GM10248 (cell line): Measurements from ENCODE around the gene DEFB129.

ENCODE experiments used
- CTCF ChIA-PET: fragments of 300-600 bp; sonication (Branson Sonifier 250); formaldehyde crosslinking; extraction: SDS; loops from one replicate; lab custom pipeline; 2021; ENCODE audit warnings: antibody characterized with exemption; lab: Yijun Ruan, JAX
- POLR2A ChIA-PET: fragments of 350-650 bp; sonication (Branson Sonifier 250); formaldehyde crosslinking; extraction: SDS; loops from one replicate; lab custom pipeline; 2020; ENCODE audit warnings: antibody characterized with exemption; lab: Yijun Ruan, JAX
- DNase-seq: peaks from one replicate; pipeline ENCODE4 v3.0.0; 2012; ENCODE audit errors: extremely low spot score
- TF ChIP-seq, protein P1 (sequence below): IDR thresholded peaks from 2 replicates; pipeline ENCODE4 v1.5.1; 2012; ENCODE audit warnings: mild to moderate bottlenecking, low read depth; ENCODE audit errors: extremely low read depth, missing control alignments, control extremely low read depth

The DEFB129 gene

DNA sequence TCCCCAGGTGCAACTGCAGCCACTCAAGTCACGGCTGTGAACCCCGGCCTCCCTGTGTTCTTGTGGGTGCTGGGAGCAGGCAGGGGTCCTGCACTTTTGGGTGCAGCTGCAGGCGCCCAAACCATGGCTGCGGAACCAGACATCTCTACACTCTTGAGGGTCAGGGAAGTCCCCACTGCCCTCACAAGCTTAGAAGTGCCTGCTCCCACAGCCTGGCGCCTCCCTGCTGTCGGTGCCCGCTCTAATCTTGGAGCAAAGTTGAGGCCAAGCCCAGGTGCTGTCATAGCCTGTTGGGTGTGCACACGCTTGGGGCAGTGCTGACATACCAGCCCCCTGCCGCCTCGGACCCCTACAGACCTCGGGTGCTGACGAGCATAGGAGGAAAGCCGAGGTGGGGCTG is 36.6 kb downstream of the DEFB129 start:
- DNase-seq: no peak
- TF ChIP-seq, protein P1, sequence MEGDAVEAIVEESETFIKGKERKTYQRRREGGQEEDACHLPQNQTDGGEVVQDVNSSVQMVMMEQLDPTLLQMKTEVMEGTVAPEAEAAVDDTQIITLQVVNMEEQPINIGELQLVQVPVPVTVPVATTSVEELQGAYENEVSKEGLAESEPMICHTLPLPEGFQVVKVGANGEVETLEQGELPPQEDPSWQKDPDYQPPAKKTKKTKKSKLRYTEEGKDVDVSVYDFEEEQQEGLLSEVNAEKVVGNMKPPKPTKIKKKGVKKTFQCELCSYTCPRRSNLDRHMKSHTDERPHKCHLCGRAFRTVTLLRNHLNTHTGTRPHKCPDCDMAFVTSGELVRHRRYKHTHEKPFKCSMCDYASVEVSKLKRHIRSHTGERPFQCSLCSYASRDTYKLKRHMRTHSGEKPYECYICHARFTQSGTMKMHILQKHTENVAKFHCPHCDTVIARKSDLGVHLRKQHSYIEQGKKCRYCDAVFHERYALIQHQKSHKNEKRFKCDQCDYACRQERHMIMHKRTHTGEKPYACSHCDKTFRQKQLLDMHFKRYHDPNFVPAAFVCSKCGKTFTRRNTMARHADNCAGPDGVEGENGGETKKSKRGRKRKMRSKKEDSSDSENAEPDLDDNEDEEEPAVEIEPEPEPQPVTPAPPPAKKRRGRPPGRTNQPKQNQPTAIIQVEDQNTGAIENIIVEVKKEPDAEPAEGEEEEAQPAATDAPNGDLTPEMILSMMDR: no peak
- POLR2A ChIA-PET: interaction anchor here (0.6 kb wide), 1 partner anchor 37 kb away, joined by 3 read pairs; no protein-coding TSS in a partner anchor
- CTCF ChIA-PET: interaction anchor here (1.1 to 2.0 kb wide), 2 partner anchors 22 to 67 kb away, joined by 3 to 4 read pairs; no protein-coding TSS in a partner anchor

DNA sequence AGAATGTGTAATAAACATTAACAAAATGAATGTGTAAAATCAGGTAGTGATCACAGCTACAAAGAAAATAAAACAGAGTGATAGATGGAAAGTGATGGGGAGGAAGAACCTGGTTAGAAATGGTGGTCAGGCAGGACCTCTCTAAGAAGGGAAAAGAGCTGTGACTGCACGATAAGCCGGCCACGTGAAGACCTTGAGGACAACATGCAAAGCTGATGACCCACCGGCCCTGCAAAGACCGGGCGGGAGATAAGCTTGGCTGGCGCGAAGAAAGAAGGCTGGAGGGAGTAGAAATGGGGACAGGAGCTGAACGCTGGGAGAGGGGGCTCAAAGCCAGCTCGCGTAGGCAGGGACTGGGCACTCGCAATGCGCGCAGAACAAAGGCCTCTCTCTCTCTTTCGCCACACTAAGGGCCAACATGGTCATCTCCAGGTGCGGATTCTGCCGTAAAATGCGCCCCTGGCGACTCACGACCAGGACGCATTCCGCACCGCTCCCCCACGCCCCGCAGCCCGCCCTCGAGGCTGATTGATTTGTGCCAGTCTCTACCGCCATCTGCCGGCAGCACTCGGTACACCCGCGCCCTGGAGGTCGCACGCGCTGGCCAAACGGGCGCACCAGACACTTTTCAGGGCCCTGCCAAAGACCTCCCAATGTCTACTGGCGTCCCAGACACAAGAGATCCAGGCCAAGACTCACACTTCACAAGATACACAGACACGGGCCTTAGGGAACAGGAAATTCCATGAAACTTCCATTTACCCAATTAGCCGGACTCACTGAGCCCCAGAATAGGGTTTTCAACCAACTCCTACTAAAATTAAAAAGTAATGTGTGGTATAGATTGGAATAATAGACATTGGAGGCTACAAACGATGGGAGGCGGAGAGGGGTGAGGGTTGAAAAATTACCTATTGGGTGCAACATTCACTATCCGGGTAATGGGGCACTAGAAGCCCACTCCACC is 39.8 kb downstream of the DEFB129 start:
- DNase-seq: peak; percentile 91
- TF ChIP-seq, protein P1: peak; percentile 94
- POLR2A ChIA-PET: no interaction called here
- CTCF ChIA-PET: interaction anchor here (0.7 to 3.7 kb wide), 36 partner anchors 9 to 379 kb away, joined by 3 to 22 read pairs (median 4); partner anchors contain the start of genes DEFB125, DEFB132 and ZCCHC3

DNA sequence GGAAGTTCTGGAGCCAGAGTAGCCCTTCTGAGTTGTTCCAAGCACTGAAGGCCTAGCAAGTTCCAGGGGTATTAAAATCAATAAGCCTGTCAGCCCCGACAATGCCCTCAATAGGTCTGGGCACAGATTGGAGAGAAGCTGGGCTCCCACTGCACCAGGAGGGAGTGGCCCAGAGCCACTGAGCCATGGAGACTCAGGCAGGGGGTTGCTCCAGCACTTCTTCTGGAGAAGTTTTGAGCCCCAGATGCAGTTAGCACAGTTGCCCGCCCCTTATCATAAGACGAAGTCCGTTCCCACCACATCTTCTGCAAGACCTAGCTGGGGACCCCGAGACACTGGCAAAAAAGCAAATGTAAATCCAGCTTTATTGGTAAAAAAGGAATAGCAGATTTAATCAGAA is 43.5 kb downstream of the DEFB129 start:
- no peak for DNase-seq
- TF ChIP-seq, protein P1: no peak
- POLR2A ChIA-PET: no interaction called here
- CTCF ChIA-PET: interaction anchor here (1.5 to 3.7 kb wide), 3 partner anchors 60 to 62 kb away, joined by 3 to 13 read pairs (median 6); no protein-coding TSS in a partner anchor

DNA sequence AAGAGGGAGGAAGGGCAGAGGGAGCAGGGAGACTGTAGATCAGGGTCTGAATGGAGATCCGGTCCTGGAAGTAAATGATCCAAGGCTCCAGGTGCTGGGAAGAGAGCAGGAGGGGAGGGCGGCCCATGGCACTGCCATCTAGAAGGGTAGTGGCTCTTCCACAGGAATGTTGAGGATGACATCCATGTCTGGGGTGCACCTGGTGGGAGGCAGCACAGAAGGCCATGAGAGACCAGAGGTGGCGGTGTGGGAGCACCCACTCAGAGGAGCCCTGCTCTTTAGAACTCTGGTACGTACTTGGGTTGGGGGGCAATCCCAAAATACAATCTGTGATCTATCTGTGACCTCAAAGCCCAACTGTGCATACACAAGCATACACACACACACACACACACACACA is 44.0 kb downstream of the DEFB129 start:
- POLR2A ChIA-PET: no interaction called here
- CTCF ChIA-PET: interaction anchor here (2.1 to 3.7 kb wide), 2 partner anchors 59 to 60 kb away, joined by 6 to 13 read pairs; no protein-coding TSS in a partner anchor
- TF ChIP-seq, protein P1: no peak

DNA sequence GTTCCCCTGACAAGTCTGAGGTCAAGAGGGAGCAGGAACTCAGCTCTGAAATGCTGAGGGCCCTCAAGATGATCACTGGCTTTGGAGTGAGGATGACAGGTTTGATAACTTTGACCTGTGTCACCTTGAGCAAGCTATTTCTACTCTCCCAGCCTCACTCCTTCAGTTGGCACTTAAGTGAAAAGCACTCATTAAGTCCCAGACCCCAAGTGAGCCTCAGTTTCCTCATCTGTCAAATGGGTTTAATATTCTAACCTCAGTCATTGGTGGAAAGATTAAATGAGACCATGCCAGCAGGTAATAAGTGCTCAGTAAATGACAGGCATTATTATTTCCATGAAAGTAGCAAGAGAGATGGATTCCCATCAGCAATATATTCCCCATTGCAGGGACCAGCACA is 44.5 kb downstream of the DEFB129 start:
- no peak for DNase-seq
- TF ChIP-seq, protein P1: no peak
- CTCF ChIA-PET: no interaction called here
- POLR2A ChIA-PET: no interaction called here

More for the DNA sequence above, 44.0 kb downstream of the DEFB129 start:
- DNase-seq: no peak

DNA sequence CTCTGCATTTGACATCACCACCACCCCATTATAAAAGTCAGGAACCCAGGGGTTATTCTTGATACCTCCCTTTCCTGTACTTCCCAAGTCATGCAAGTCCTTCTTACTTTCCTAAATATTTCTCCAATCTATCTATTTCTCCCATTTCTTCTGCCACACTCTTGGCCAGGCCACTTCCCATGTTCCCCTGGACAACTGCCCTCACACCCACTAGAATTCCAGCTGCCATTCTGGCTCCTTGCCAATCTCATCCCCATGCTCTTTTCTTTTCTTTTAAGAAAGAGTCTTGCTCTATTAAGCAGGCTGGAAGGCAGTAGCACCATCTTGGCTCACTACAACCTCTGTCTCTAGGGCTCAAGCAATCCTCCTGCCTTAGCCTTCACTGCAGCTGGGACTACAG is 45.7 kb downstream of the DEFB129 start:
- ChIA-PET CTCF (no interaction called here), POLR2A (no interaction called here)
- TF ChIP-seq, protein P1: no peak
- no peak for DNase-seq
